Astrocyte (in vitro differentiated cells and primary cell): ENCODE results near the gene RPS23. TPM values are rescaled to one million over a fixed set of nuclear protein-coding genes. Genes with fewer than 3 reads are reported as not detected.

Experiments
- DNase-seq: peaks from one replicate; pipeline ENCODE4 v3.0.0-alpha.2; 2010; ENCODE audit warnings: low read depth
- FAIRE-seq: peaks from 2 replicates; lab custom pipeline; 2011; peaks lifted over from hg19 to GRCh38; lab: Jason Lieb, UNC
- H2AFZ ChIP-seq: 2 replicates; pipeline ENCODE4 v1.6.0; 2012; ENCODE audit warnings: low read depth, low read length, inconsistent platforms
- H3K27ac ChIP-seq: 2 replicates; pipeline ENCODE4 v1.5.1; 2011; ENCODE audit warnings: low read depth, low read length, inconsistent platforms
- H3K27me3 ChIP-seq: 2 replicates; pipeline ENCODE4 v1.6.0; 2011; ENCODE audit warnings: low read length, inconsistent platforms; ENCODE audit not compliant: insufficient read depth
- H3K36me3 ChIP-seq: 2 replicates; pipeline ENCODE4 v1.5.1; 2011; ENCODE audit warnings: low read length, inconsistent platforms; ENCODE audit not compliant: insufficient read depth
- H3K4me1 ChIP-seq: 2 replicates; pipeline ENCODE4 v1.5.1; 2011; ENCODE audit warnings: low read length, inconsistent platforms; ENCODE audit not compliant: insufficient read depth
- H3K4me2 ChIP-seq: 2 replicates; pipeline ENCODE4 v1.6.0; 2012; ENCODE audit warnings: low read length, inconsistent platforms
- H3K4me3 ChIP-seq: 2 replicates; pipeline ENCODE4 v1.5.1; 2011; ENCODE audit warnings: low read depth, mild to moderate bottlenecking, low read length, inconsistent platforms; ENCODE audit not compliant: insufficient read depth
- H3K79me2 ChIP-seq: 2 replicates; pipeline ENCODE4 v1.6.0; 2012; ENCODE audit warnings: mild to moderate bottlenecking, low read length, inconsistent platforms; ENCODE audit not compliant: insufficient read depth
- H3K9ac ChIP-seq: 2 replicates; pipeline ENCODE4 v1.6.0; 2012; ENCODE audit warnings: mild to moderate bottlenecking, low read length, inconsistent platforms
- H3K9me3 ChIP-seq: 2 replicates; pipeline ENCODE4 v1.5.1; 2012; ENCODE audit warnings: low read depth, mild to moderate bottlenecking, low read length, inconsistent platforms; ENCODE audit not compliant: insufficient read depth
- H4K20me1 ChIP-seq: 2 replicates; pipeline ENCODE4 v1.6.0; 2012; ENCODE audit warnings: low read length, inconsistent platforms; ENCODE audit not compliant: insufficient read depth
- H3K27ac Mint-ChIP-seq: one replicate; pipeline ENCODE4 v1.8.0; 2021; ENCODE audit warnings: mild to moderate bottlenecking, mixed read lengths; ENCODE audit not compliant: unreplicated experiment
- H3K27me3 Mint-ChIP-seq: one replicate; pipeline ENCODE4 v1.8.0; 2021; ENCODE audit warnings: low read depth, mixed read lengths; ENCODE audit not compliant: unreplicated experiment
- H3K36me3 Mint-ChIP-seq: one replicate; pipeline ENCODE4 v1.8.0; 2021; ENCODE audit warnings: low read depth, mixed read lengths; ENCODE audit not compliant: unreplicated experiment
- H3K4me1 Mint-ChIP-seq: one replicate; pipeline ENCODE4 v1.8.0; 2021; ENCODE audit warnings: low read depth, mixed read lengths; ENCODE audit not compliant: unreplicated experiment
- H3K4me3 Mint-ChIP-seq: one replicate; pipeline ENCODE4 v1.8.0; 2021; ENCODE audit warnings: mild to moderate bottlenecking, moderate library complexity, mixed read lengths; ENCODE audit not compliant: unreplicated experiment
- H3K9me3 Mint-ChIP-seq: one replicate; pipeline ENCODE4 v1.8.0; 2021; ENCODE audit warnings: mild to moderate bottlenecking, mixed read lengths; ENCODE audit not compliant: unreplicated experiment
- CTCF ChIP-seq: IDR thresholded peaks from 2 replicates; pipeline ENCODE4 v1.5.1; 2011; ENCODE audit warnings: low read depth, mild to moderate bottlenecking, inconsistent platforms, low read length, moderate library complexity; ENCODE audit not compliant: insufficient read depth
- EZH2 ChIP-seq: IDR thresholded peaks from 2 replicates; pipeline ENCODE4 v1.6.1; 2012; ENCODE audit warnings: mild to moderate bottlenecking, low read length, inconsistent platforms; ENCODE audit not compliant: insufficient read depth
- total RNA-seq: library from RNA; stranded (reverse); gene quantifications from 2 replicates; pipeline ENCODE4 v1.2.1, GENCODE V29; 2021

Gene RPS23
- total RNA-seq, 1 donor from 2014 or later: 1,683 TPM

GRCh38 chr5:82325996-82326395, 47.8 kb upstream of the RPS23 start:
- no peak overlapping the region for H2AFZ ChIP-seq
- Mint-ChIP-seq H3K9me3 (peaks cover 12% of the 10 kb centered on the region), H3K4me3 (no peak overlapping the region), H3K36me3 (peaks cover 8% of the 10 kb centered on the region), H3K27me3 (no peaks in the 10 kb centered on the region), H3K27ac (no peak overlapping the region), H3K4me1 (peaks cover 15% of the 10 kb centered on the region)
- H3K79me2 ChIP-seq: no peaks in the 10 kb centered on the region
- no peak overlapping the region for H3K27ac ChIP-seq
- TF ChIP-seq CTCF (no peak), EZH2 (no peak)
- H3K36me3 ChIP-seq: no peaks in the 10 kb centered on the region
- H3K9me3 ChIP-seq: no peaks in the 10 kb centered on the region
- DNase-seq (no peak), FAIRE-seq (no peak)
- no peaks in the 10 kb centered on the region for H4K20me1 ChIP-seq
- no peak overlapping the region for H3K4me2 ChIP-seq
- no peaks in the 10 kb centered on the region for H3K4me1 ChIP-seq
- no peak overlapping the region for H3K4me3 ChIP-seq
- H3K27me3 ChIP-seq: peaks cover 4% of the 10 kb centered on the region
- H3K9ac ChIP-seq: no peak overlapping the region

- H3K27me3 Mint-ChIP-seq: no peaks in the 10 kb centered on the region
- no peak for FAIRE-seq
- Histone ChIP-seq H3K27ac (no peak overlapping the region), H4K20me1 (no peaks in the 10 kb centered on the region), H3K79me2 (no peaks in the 10 kb centered on the region), H3K9ac (no peak overlapping the region), H2AFZ (no peak overlapping the region), H3K4me1 (no peaks in the 10 kb centered on the region), H3K9me3 (no peaks in the 10 kb centered on the region), H3K4me3 (no peak overlapping the region), H3K4me2 (no peak overlapping the region), H3K27me3 (peaks cover 4% of the 10 kb centered on the region), H3K36me3 (no peaks in the 10 kb centered on the region)
- H3K27ac Mint-ChIP-seq: no peak overlapping the region
- peaks cover 14% of the 10 kb centered on the region for H3K4me1 Mint-ChIP-seq
- H3K36me3 Mint-ChIP-seq: peaks cover 8% of the 10 kb centered on the region
- H3K9me3 Mint-ChIP-seq: peaks cover 12% of the 10 kb centered on the region
- H3K4me3 Mint-ChIP-seq: no peak overlapping the region
- no peak for TF ChIP-seq EZH2
- TF ChIP-seq CTCF: no peak
- no peak for DNase-seq
These were observed 47.0 kb upstream of the RPS23 start for GRCh38 chr5:82325155-82325554.

- Histone ChIP-seq H3K36me3 (no peaks in the 10 kb centered on the region), H3K4me2 (no peak overlapping the region), H3K79me2 (no peaks in the 10 kb centered on the region), H3K9me3 (no peaks in the 10 kb centered on the region), H3K9ac (no peak overlapping the region), H3K27ac (no peak overlapping the region), H4K20me1 (no peaks in the 10 kb centered on the region), H3K27me3 (peaks cover 4% of the 10 kb centered on the region), H3K4me3 (no peak overlapping the region), H2AFZ (no peak overlapping the region), H3K4me1 (no peaks in the 10 kb centered on the region)
- H3K4me1 Mint-ChIP-seq: peaks cover 11% of the 10 kb centered on the region
- no peak for DNase-seq
- H3K27me3 Mint-ChIP-seq: no peaks in the 10 kb centered on the region
- FAIRE-seq: no peak
- peaks cover 2% of the 10 kb centered on the region for H3K9me3 Mint-ChIP-seq
- H3K36me3 Mint-ChIP-seq: peaks cover 4% of the 10 kb centered on the region
- TF ChIP-seq EZH2 (no peak), CTCF (no peak)
- no peak overlapping the region for H3K4me3 Mint-ChIP-seq
- no peak overlapping the region for H3K27ac Mint-ChIP-seq
These were observed 42.8 kb upstream of the RPS23 start for GRCh38 chr5:82320966-82321365.
